MM.1S (cell line): ENCODE results near the gene EIPR1.

ENCODE experiments used
- DNase-seq: peaks from one replicate; pipeline ENCODE4 v3.0.0-alpha.2; 2015
- H2AFZ ChIP-seq: fragments of 300-600 bp; sonication (generic); 2 replicates; pipeline ENCODE4 v1.6.0; 2016; ENCODE audit warnings: antibody characterized with exemption, low read length
- H3F3A ChIP-seq: fragments of 300-600 bp; sonication (generic); 2 replicates; pipeline ENCODE4 v1.6.1; 2016; ENCODE audit warnings: mild to moderate bottlenecking, antibody characterized with exemption, low read length, moderate library complexity, mixed read lengths; ENCODE audit not compliant: insufficient read depth
- H3K27ac ChIP-seq: fragments of 300-600 bp; sonication (generic); 2 replicates; pipeline ENCODE4 v1.5.1; 2016; ENCODE audit warnings: mild to moderate bottlenecking, low read length
- H3K27me3 ChIP-seq: fragments of 300-600 bp; sonication (generic); replicated peaks from 2 replicates; pipeline ENCODE4 v1.6.0; 2016; ENCODE audit warnings: low read length; ENCODE audit not compliant: insufficient read depth
- H3K36me3 ChIP-seq: fragments of 300-600 bp; sonication (generic); replicated peaks from 2 replicates; pipeline ENCODE4 v1.6.1; 2016; ENCODE audit warnings: mild to moderate bottlenecking, low read length, mixed read lengths; ENCODE audit not compliant: insufficient read depth
- H3K4me1 ChIP-seq: fragments of 300-600 bp; sonication (generic); 2 replicates; pipeline ENCODE4 v1.6.1; 2016; ENCODE audit warnings: low read length, mixed read lengths
- H3K4me2 ChIP-seq: fragments of 300-600 bp; sonication (generic); 2 replicates; pipeline ENCODE4 v1.6.0; 2016; ENCODE audit warnings: low read depth, low read length
- H3K4me3 ChIP-seq: fragments of 300-600 bp; sonication (generic); 2 replicates; pipeline ENCODE4 v1.5.1; 2016; ENCODE audit warnings: low read length, mixed read lengths
- H3K79me2 ChIP-seq: fragments of 300-600 bp; sonication (generic); 2 replicates; pipeline ENCODE4 v1.6.1; 2016; ENCODE audit warnings: mixed run types, low read length, mixed read lengths
- H3K9ac ChIP-seq: fragments of 300-600 bp; sonication (generic); 2 replicates; pipeline ENCODE4 v1.6.1; 2016; ENCODE audit warnings: low read length, mixed read lengths
- H3K9me2 ChIP-seq: fragments of 300-600 bp; sonication (generic); replicated peaks from 2 replicates; pipeline ENCODE4 v1.6.1; 2016; ENCODE audit warnings: mild to moderate bottlenecking, low read length, mixed read lengths; ENCODE audit not compliant: insufficient read depth
- H3K9me3 ChIP-seq: fragments of 300-600 bp; sonication (generic); replicated peaks from 2 replicates; pipeline ENCODE4 v1.6.1; 2016; ENCODE audit warnings: mild to moderate bottlenecking, low read length, mixed read lengths; ENCODE audit not compliant: insufficient read depth
- H4K20me1 ChIP-seq: fragments of 300-600 bp; sonication (generic); 2 replicates; pipeline ENCODE4 v1.6.1; 2016; ENCODE audit warnings: mild to moderate bottlenecking, low read length, moderate library complexity, mixed read lengths; ENCODE audit not compliant: insufficient read depth
- CTCF ChIP-seq: fragments of 300-600 bp; sonication (generic); IDR thresholded peaks from 2 replicates; pipeline ENCODE4 v1.5.1; 2016; ENCODE audit warnings: antibody characterized with exemption, low read length, mixed read lengths
- EZH2 ChIP-seq: fragments of 300-600 bp; sonication (generic); optimal IDR thresholded peaks from 2 replicates; pipeline ENCODE3; 2017; ENCODE audit warnings: low read depth, mild to moderate bottlenecking, antibody characterized with exemption, low read length, mixed read lengths
- EZH2phosphoT487 ChIP-seq: fragments of 300-600 bp; sonication (generic); IDR thresholded peaks from 2 replicates; pipeline ENCODE4 v1.6.1; 2018; ENCODE audit warnings: antibody characterized with exemption, low read length

EIPR1 gene

GRCh38 chr2:3388412-3388738, 10.8 kb upstream of the EIPR1 start:
- no peaks in the 10 kb centered on the region for H3K36me3 ChIP-seq
- H3K4me1 ChIP-seq = no peaks in the 10 kb centered on the region
- H3K9ac ChIP-seq = no peak overlapping the region
- no peak for DNase-seq
- no peaks in the 10 kb centered on the region for H3K9me2 ChIP-seq
- no peak overlapping the region for H3K4me3 ChIP-seq
- no peaks in the 10 kb centered on the region for H4K20me1 ChIP-seq
- H3K9me3 ChIP-seq = no peaks in the 10 kb centered on the region
- no peaks in the 10 kb centered on the region for H3K27me3 ChIP-seq
- H3K4me2 ChIP-seq = no peak overlapping the region
- no peaks in the 10 kb centered on the region for H3F3A ChIP-seq
- TF ChIP-seq CTCF = no peak
- TF ChIP-seq EZH2 = no peak
- TF ChIP-seq EZH2phosphoT487 = no peak
- H3K79me2 ChIP-seq = no peaks in the 10 kb centered on the region
- H3K27ac ChIP-seq = no peak overlapping the region
- no peak overlapping the region for H2AFZ ChIP-seq

- Histone ChIP-seq H3K79me2 (no peaks in the 10 kb centered on the region), H2AFZ (no peak overlapping the region), H3K27me3 (no peaks in the 10 kb centered on the region), H3K9me3 (no peaks in the 10 kb centered on the region), H3K9me2 (no peaks in the 10 kb centered on the region), H3F3A (no peaks in the 10 kb centered on the region), H4K20me1 (no peaks in the 10 kb centered on the region), H3K4me2 (no peak overlapping the region), H3K36me3 (no peaks in the 10 kb centered on the region), H3K4me1 (no peaks in the 10 kb centered on the region), H3K4me3 (no peak overlapping the region), H3K9ac (no peak overlapping the region), H3K27ac (no peak overlapping the region)
- no peak for TF ChIP-seq EZH2phosphoT487
- no peak for DNase-seq
Observed at GRCh38 chr2:3387644-3388411, 10.2 kb upstream of the EIPR1 start.

- no peaks in the 10 kb centered on the region for H3K27me3 ChIP-seq
- no peaks in the 10 kb centered on the region for H3K4me1 ChIP-seq
- H3K27ac ChIP-seq = no peak overlapping the region
- no peaks in the 10 kb centered on the region for H3K36me3 ChIP-seq
- H3K9ac ChIP-seq = no peak overlapping the region
- no peak for DNase-seq
- H4K20me1 ChIP-seq = no peaks in the 10 kb centered on the region
- TF ChIP-seq EZH2 (no peak), CTCF (no peak), EZH2phosphoT487 (no peak)
- H3K4me2 ChIP-seq = no peak overlapping the region
- no peak overlapping the region for H2AFZ ChIP-seq
- H3K9me3 ChIP-seq = no peaks in the 10 kb centered on the region
- no peaks in the 10 kb centered on the region for H3K9me2 ChIP-seq
- no peak overlapping the region for H3K4me3 ChIP-seq
- H3F3A ChIP-seq = no peaks in the 10 kb centered on the region
- H3K79me2 ChIP-seq = no peaks in the 10 kb centered on the region
Observed at GRCh38 chr2:3387011-3387410, 9.4 kb upstream of the EIPR1 start.

GRCh38 chr2:3386448-3386958, 8.9 kb upstream of the EIPR1 start:
- Histone ChIP-seq H3K9ac (no peak overlapping the region), H3K79me2 (no peaks in the 10 kb centered on the region), H3K4me2 (no peak overlapping the region), H3K36me3 (no peaks in the 10 kb centered on the region), H4K20me1 (no peaks in the 10 kb centered on the region), H3K9me2 (no peaks in the 10 kb centered on the region), H3K9me3 (no peaks in the 10 kb centered on the region), H3K4me1 (no peaks in the 10 kb centered on the region), H3F3A (no peaks in the 10 kb centered on the region), H3K27me3 (no peaks in the 10 kb centered on the region), H3K27ac (no peak overlapping the region), H3K4me3 (no peak overlapping the region), H2AFZ (no peak overlapping the region)
- no peak for TF ChIP-seq EZH2
- no peak for TF ChIP-seq EZH2phosphoT487
- no peak for TF ChIP-seq CTCF
- DNase-seq = no peak
